HepG2 (cell line): ENCODE measurements around the gene NDUFS6.

Source experiments
- CREM ChIP-seq, 2 experiments: sonication (generic) in 1 of 2; formaldehyde crosslinking in 1 of 2; IDR thresholded peaks; 2 replicates each; pipeline versions ENCODE4 v1.4.0 to v1.6.1; 2016 to 2020; ENCODE audit warnings: antibody characterized with exemption in 1 of 2, mild to moderate bottlenecking in 1 of 2, missing genetic modification reagents in 1 of 2
- E2F1 ChIP-seq: sonication (generic); formaldehyde crosslinking; IDR thresholded peaks from 2 replicates; pipeline ENCODE4 v1.5.0; 2020; ENCODE audit warnings: missing genetic modification reagents
- RFX5 ChIP-seq: IDR thresholded peaks from 2 replicates; pipeline ENCODE4 v1.6.1; 2011; ENCODE audit warnings: low read depth, low read length, improper control_type of control experiment

GRCh38 chr5:1757511-1757910, 43.7 kb upstream of the NDUFS6 start:
- no peak for TF ChIP-seq RFX5
- no peak for TF ChIP-seq E2F1 (CRISPR knock-in tag)
- TF ChIP-seq CREM (IDR thresholded peaks at IDR 0.05) = no peak
- TF ChIP-seq CREM (CRISPR knock-in tag; IDR thresholded peaks at IDR 0.05) = no peak
